T-helper 2 cell treated with Interferon-gamma antibody and Interleukin-4, amounts not matched to agents 5 μg/mL and 100 μg/mL, for 36 hours (primary cell): ENCODE measurements around the gene PANX1.

Experiments used
- DNase-seq: peaks from one replicate; pipeline ENCODE4 v3.0.0; 2021; ENCODE audit warnings: low spot score
- H3K27ac Mint-ChIP-seq: one replicate; pipeline ENCODE4 v1.8.0; 2021; ENCODE audit warnings: mild to moderate bottlenecking, mixed read lengths
- H3K27me3 Mint-ChIP-seq: one replicate; pipeline ENCODE4 v1.8.0; 2021; ENCODE audit warnings: low read depth, mixed read lengths
- H3K36me3 Mint-ChIP-seq: one replicate; pipeline ENCODE4 v1.8.0; 2021; ENCODE audit warnings: low read depth, mixed read lengths
- H3K4me1 Mint-ChIP-seq: one replicate; pipeline ENCODE4 v1.8.0; 2021; ENCODE audit warnings: low read depth, mixed read lengths
- H3K4me3 Mint-ChIP-seq: one replicate; pipeline ENCODE4 v1.8.0; 2022; ENCODE audit warnings: mild to moderate bottlenecking, moderate library complexity, mixed read lengths
- H3K9me3 Mint-ChIP-seq: one replicate; pipeline ENCODE4 v1.8.0; 2021; ENCODE audit warnings: mixed read lengths

The PANX1 gene

GRCh38 chr11:94132823-94133408 lies 4.3 kb downstream of the PANX1 start:
- Mint-ChIP-seq H3K27ac (no peak overlapping the region), H3K27me3 (no peaks in the 10 kb centered on the region), H3K4me1 (peaks cover 32% of the 10 kb centered on the region), H3K4me3 (no peak overlapping the region), H3K36me3 (peaks cover 4% of the 10 kb centered on the region), H3K9me3 (no peaks in the 10 kb centered on the region)
- DNase-seq = no peak

GRCh38 chr11:94133752-94134151 lies 5.1 kb downstream of the PANX1 start:
- H3K36me3 Mint-ChIP-seq = peaks cover 4% of the 10 kb centered on the region
- H3K4me3 Mint-ChIP-seq = no peak overlapping the region
- no peak for DNase-seq
- H3K4me1 Mint-ChIP-seq = peaks cover 29% of the 10 kb centered on the region
- no peaks in the 10 kb centered on the region for H3K27me3 Mint-ChIP-seq
- no peak overlapping the region for H3K27ac Mint-ChIP-seq
- H3K9me3 Mint-ChIP-seq = no peaks in the 10 kb centered on the region

- H3K27me3 Mint-ChIP-seq = no peaks in the 10 kb centered on the region
- H3K4me3 Mint-ChIP-seq = no peak overlapping the region
- no peaks in the 10 kb centered on the region for H3K9me3 Mint-ChIP-seq
- H3K36me3 Mint-ChIP-seq = peaks cover 4% of the 10 kb centered on the region
- no peak overlapping the region for H3K27ac Mint-ChIP-seq
- DNase-seq = peak; percentile 51
- H3K4me1 Mint-ChIP-seq = peaks cover 31% of the 10 kb centered on the region
Measured at GRCh38 chr11:94134651-94135512, 6.2 kb downstream of the PANX1 start.

- Mint-ChIP-seq H3K36me3 (peaks cover 4% of the 10 kb centered on the region), H3K27ac (no peak overlapping the region), H3K9me3 (no peaks in the 10 kb centered on the region)
Measured at GRCh38 chr11:94139416-94139815, 10.8 kb downstream of the PANX1 start.

GRCh38 chr11:94140154-94140655 lies 11.6 kb downstream of the PANX1 start:
- Mint-ChIP-seq H3K27me3 (no peaks in the 10 kb centered on the region), H3K4me3 (no peak overlapping the region), H3K27ac (no peak overlapping the region), H3K4me1 (peaks cover 25% of the 10 kb centered on the region), H3K36me3 (peaks cover 4% of the 10 kb centered on the region), H3K9me3 (no peaks in the 10 kb centered on the region)
- DNase-seq = no peak

More at GRCh38 chr11:94139416-94139815, 10.8 kb downstream of the PANX1 start:
- no peak for DNase-seq
- H3K4me3 Mint-ChIP-seq = no peak overlapping the region
- H3K4me1 Mint-ChIP-seq = peaks cover 32% of the 10 kb centered on the region
- H3K27me3 Mint-ChIP-seq = no peaks in the 10 kb centered on the region

GRCh38 chr11:94141511-94142307 lies 13.1 kb downstream of the PANX1 start:
- Mint-ChIP-seq H3K4me3 (no peak overlapping the region), H3K4me1 (peaks cover 24% of the 10 kb centered on the region), H3K9me3 (no peaks in the 10 kb centered on the region)

GRCh38 chr11:94142308-94143281 lies 14.0 kb downstream of the PANX1 start:
- Mint-ChIP-seq H3K36me3 (no peaks in the 10 kb centered on the region), H3K4me3 (no peak overlapping the region), H3K4me1 (peaks cover 29% of the 10 kb centered on the region), H3K27me3 (no peaks in the 10 kb centered on the region), H3K27ac (no peak overlapping the region), H3K9me3 (no peaks in the 10 kb centered on the region)
- DNase-seq = no peak

More at GRCh38 chr11:94141511-94142307, 13.1 kb downstream of the PANX1 start:
- H3K27ac Mint-ChIP-seq = no peak overlapping the region
- no peak for DNase-seq
- H3K36me3 Mint-ChIP-seq = peaks cover 2% of the 10 kb centered on the region
- no peaks in the 10 kb centered on the region for H3K27me3 Mint-ChIP-seq

GRCh38 chr11:94144216-94144615 lies 15.6 kb downstream of the PANX1 start:
- Mint-ChIP-seq H3K27me3 (no peaks in the 10 kb centered on the region), H3K9me3 (no peaks in the 10 kb centered on the region), H3K4me1 (peaks cover 40% of the 10 kb centered on the region), H3K4me3 (no peak overlapping the region), H3K36me3 (no peaks in the 10 kb centered on the region), H3K27ac (no peak overlapping the region)
- DNase-seq = no peak

- Mint-ChIP-seq H3K27me3 (no peaks in the 10 kb centered on the region), H3K36me3 (no peaks in the 10 kb centered on the region), H3K4me1 (peaks cover 44% of the 10 kb centered on the region), H3K4me3 (no peak overlapping the region), H3K27ac (no peak overlapping the region), H3K9me3 (no peaks in the 10 kb centered on the region)
- DNase-seq = no peak
Measured at GRCh38 chr11:94144664-94145063, 16.0 kb downstream of the PANX1 start.

- no peak overlapping the region for H3K4me3 Mint-ChIP-seq
- H3K4me1 Mint-ChIP-seq = peaks cover 43% of the 10 kb centered on the region
- no peaks in the 10 kb centered on the region for H3K9me3 Mint-ChIP-seq
- no peaks in the 10 kb centered on the region for H3K36me3 Mint-ChIP-seq
- no peaks in the 10 kb centered on the region for H3K27me3 Mint-ChIP-seq
- no peak for DNase-seq
- H3K27ac Mint-ChIP-seq = no peak overlapping the region
Measured at GRCh38 chr11:94145431-94145830, 16.8 kb downstream of the PANX1 start.

- H3K4me1 Mint-ChIP-seq = peaks cover 46% of the 10 kb centered on the region
- H3K27ac Mint-ChIP-seq = no peak overlapping the region
- H3K9me3 Mint-ChIP-seq = no peaks in the 10 kb centered on the region
- no peaks in the 10 kb centered on the region for H3K27me3 Mint-ChIP-seq
- no peak overlapping the region for H3K4me3 Mint-ChIP-seq
- no peaks in the 10 kb centered on the region for H3K36me3 Mint-ChIP-seq
- no peak for DNase-seq
Measured at GRCh38 chr11:94145916-94146315, 17.3 kb downstream of the PANX1 start.

GRCh38 chr11:94147433-94147845 lies 18.8 kb downstream of the PANX1 start:
- peak; percentile 66 for DNase-seq
- Mint-ChIP-seq H3K9me3 (no peaks in the 10 kb centered on the region), H3K4me1 (peaks cover 56% of the 10 kb centered on the region), H3K36me3 (no peaks in the 10 kb centered on the region), H3K4me3 (peak overlapping the region; percentile 7), H3K27me3 (no peaks in the 10 kb centered on the region), H3K27ac (no peak overlapping the region)

GRCh38 chr11:94148189-94148588 lies 19.5 kb downstream of the PANX1 start:
- DNase-seq = no peak
- Mint-ChIP-seq H3K9me3 (no peaks in the 10 kb centered on the region), H3K4me3 (no peak overlapping the region), H3K36me3 (no peaks in the 10 kb centered on the region), H3K27me3 (no peaks in the 10 kb centered on the region), H3K27ac (no peak overlapping the region), H3K4me1 (peaks cover 56% of the 10 kb centered on the region)
